ENCODE results near the gene ARSJ. TPM values are rescaled to one million over a fixed set of nuclear protein-coding genes. Genes with fewer than 3 reads are reported as not detected.

ARSJ gene
- total and polyA plus RNA-seq, 2 experiments from 2014 or later: 4.3 to 6.6 TPM

- Histone ChIP-seq H2AFZ (no peak overlapping the region), H3K27ac (ENCODE audit: low read depth) (no peak overlapping the region), H3F3A (replicated peaks; ENCODE audit: low read depth) (no peaks in the 10 kb centered on the region), H3K4me1 (ENCODE audit: insufficient read depth) (peaks cover 13% of the 10 kb centered on the region), H3K79me2 (replicated peaks; ENCODE audit: insufficient read depth) (peaks cover 30% of the 10 kb centered on the region), H3K27me3 (ENCODE audit: insufficient read depth) (peaks cover 13% of the 10 kb centered on the region), H3K36me3 (ENCODE audit: insufficient read depth) (no peaks in the 10 kb centered on the region), H3K9me2 (ENCODE audit: insufficient read depth) (no peaks in the 10 kb centered on the region), H3K4me2 (peak overlapping the region; percentile 83), H3K4me3 (peak overlapping the region; percentile 80), H4K20me1 (replicated peaks; ENCODE audit: insufficient read depth) (no peaks in the 10 kb centered on the region)
- Mint-ChIP-seq H3K27ac (no peak overlapping the region), H3K36me3 (ENCODE audit: low read depth) (peaks cover 4% of the 10 kb centered on the region; the same call in 1 of the 3 replicates), H3K27me3 (ENCODE audit: insufficient read depth, low read depth, poor library complexity) (peaks cover 9% of the 10 kb centered on the region), H3K4me3 (peak overlapping the region; percentile 92), H3K9me3 (no peaks in the 10 kb centered on the region; the same call in 2 of the 3 replicates), H3K4me1 (peaks cover 31% of the 10 kb centered on the region)
- ATAC-seq (no peak), DNase-seq (ENCODE audit: low spot score) (no peak)
- no peak for TF ChIP-seq STAT1 (IDR thresholded peaks at IDR 0.05; ENCODE audit: unreplicated experiment)
- no peak for TF ChIP-seq POLR2AphosphoS5 (IDR thresholded peaks at IDR 0.05; ENCODE audit: low read depth)
- TF ChIP-seq EZH2 (IDR thresholded peaks at IDR 0.05; ENCODE audit: low read depth, unreplicated experiment): no peak
- no peak for TF ChIP-seq ETS1 (IDR thresholded peaks at IDR 0.05)
- TF ChIP-seq CREB1 (CRISPR knock-in tag; IDR thresholded peaks at IDR 0.05; ENCODE audit: low read depth): no peak
- TF ChIP-seq NANOG (IDR thresholded peaks at IDR 0.05; ENCODE audit: borderline replicate concordance): no peak
- TF ChIP-seq ZNF114 (CRISPR knock-in tag; IDR thresholded peaks at IDR 0.05): no peak
- no peak for TF ChIP-seq REST (IDR thresholded peaks at IDR 0.05; ENCODE audit: unreplicated experiment)
- TF ChIP-seq, protein P1, sequence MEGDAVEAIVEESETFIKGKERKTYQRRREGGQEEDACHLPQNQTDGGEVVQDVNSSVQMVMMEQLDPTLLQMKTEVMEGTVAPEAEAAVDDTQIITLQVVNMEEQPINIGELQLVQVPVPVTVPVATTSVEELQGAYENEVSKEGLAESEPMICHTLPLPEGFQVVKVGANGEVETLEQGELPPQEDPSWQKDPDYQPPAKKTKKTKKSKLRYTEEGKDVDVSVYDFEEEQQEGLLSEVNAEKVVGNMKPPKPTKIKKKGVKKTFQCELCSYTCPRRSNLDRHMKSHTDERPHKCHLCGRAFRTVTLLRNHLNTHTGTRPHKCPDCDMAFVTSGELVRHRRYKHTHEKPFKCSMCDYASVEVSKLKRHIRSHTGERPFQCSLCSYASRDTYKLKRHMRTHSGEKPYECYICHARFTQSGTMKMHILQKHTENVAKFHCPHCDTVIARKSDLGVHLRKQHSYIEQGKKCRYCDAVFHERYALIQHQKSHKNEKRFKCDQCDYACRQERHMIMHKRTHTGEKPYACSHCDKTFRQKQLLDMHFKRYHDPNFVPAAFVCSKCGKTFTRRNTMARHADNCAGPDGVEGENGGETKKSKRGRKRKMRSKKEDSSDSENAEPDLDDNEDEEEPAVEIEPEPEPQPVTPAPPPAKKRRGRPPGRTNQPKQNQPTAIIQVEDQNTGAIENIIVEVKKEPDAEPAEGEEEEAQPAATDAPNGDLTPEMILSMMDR (conservative IDR thresholded peaks at IDR 0.05; ENCODE audit: low read depth in 2 of 2): no peak
- TF ChIP-seq JUNB (IDR thresholded peaks at IDR 0.05; ENCODE audit: unreplicated experiment): no peak
- no peak for TF ChIP-seq ZNF331 (CRISPR knock-in tag; IDR thresholded peaks at IDR 0.05; ENCODE audit: low read depth)
- no peak for TF ChIP-seq EZH2phosphoT487 (IDR thresholded peaks at IDR 0.05; ENCODE audit: unreplicated experiment)
- TF ChIP-seq, protein P2, sequence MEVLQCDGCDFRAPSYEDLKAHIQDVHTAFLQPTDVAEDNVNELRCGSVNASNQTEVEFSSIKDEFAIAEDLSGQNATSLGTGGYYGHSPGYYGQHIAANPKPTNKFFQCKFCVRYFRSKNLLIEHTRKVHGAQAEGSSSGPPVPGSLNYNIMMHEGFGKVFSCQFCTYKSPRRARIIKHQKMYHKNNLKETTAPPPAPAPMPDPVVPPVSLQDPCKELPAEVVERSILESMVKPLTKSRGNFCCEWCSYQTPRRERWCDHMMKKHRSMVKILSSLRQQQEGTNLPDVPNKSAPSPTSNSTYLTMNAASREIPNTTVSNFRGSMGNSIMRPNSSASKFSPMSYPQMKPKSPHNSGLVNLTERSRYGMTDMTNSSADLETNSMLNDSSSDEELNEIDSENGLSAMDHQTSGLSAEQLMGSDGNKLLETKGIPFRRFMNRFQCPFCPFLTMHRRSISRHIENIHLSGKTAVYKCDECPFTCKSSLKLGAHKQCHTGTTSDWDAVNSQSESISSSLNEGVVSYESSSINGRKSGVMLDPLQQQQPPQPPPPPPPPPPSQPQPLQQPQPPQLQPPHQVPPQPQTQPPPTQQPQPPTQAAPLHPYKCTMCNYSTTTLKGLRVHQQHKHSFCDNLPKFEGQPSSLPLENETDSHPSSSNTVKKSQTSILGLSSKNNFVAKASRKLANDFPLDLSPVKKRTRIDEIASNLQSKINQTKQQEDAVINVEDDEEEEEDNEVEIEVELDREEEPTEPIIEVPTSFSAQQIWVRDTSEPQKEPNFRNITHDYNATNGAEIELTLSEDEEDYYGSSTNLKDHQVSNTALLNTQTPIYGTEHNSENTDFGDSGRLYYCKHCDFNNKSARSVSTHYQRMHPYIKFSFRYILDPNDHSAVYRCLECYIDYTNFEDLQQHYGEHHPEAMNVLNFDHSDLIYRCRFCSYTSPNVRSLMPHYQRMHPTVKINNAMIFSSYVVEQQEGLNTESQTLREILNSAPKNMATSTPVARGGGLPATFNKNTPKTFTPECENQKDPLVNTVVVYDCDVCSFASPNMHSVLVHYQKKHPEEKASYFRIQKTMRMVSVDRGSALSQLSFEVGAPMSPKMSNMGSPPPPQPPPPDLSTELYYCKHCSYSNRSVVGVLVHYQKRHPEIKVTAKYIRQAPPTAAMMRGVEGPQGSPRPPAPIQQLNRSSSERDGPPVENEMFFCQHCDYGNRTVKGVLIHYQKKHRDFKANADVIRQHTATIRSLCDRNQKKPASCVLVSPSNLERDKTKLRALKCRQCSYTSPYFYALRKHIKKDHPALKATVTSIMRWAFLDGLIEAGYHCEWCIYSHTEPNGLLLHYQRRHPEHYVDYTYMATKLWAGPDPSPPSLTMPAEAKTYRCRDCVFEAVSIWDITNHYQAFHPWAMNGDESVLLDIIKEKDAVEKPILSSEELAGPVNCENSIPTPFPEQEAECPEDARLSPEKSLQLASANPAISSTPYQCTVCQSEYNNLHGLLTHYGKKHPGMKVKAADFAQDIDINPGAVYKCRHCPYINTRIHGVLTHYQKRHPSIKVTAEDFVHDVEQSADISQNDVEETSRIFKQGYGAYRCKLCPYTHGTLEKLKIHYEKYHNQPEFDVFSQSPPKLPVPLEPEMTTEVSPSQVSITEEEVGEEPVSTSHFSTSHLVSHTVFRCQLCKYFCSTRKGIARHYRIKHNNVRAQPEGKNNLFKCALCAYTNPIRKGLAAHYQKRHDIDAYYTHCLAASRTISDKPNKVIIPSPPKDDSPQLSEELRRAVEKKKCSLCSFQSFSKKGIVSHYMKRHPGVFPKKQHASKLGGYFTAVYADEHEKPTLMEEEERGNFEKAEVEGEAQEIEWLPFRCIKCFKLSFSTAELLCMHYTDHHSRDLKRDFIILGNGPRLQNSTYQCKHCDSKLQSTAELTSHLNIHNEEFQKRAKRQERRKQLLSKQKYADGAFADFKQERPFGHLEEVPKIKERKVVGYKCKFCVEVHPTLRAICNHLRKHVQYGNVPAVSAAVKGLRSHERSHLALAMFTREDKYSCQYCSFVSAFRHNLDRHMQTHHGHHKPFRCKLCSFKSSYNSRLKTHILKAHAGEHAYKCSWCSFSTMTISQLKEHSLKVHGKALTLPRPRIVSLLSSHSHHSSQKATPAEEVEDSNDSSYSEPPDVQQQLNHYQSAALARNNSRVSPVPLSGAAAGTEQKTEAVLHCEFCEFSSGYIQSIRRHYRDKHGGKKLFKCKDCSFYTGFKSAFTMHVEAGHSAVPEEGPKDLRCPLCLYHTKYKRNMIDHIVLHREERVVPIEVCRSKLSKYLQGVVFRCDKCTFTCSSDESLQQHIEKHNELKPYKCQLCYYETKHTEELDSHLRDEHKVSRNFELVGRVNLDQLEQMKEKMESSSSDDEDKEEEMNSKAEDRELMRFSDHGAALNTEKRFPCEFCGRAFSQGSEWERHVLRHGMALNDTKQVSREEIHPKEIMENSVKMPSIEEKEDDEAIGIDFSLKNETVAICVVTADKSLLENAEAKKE (CRISPR knock-in tag; IDR thresholded peaks at IDR 0.05): no peak
Measured at GRCh38 chr4:113976741-113977525, 2.5 kb downstream of the ARSJ start.

Measured in GM23338 (cell line).